Endothelial cell of umbilical vein (primary cell): ENCODE data around the gene ARFIP1. TPM values are rescaled to one million over a fixed set of nuclear protein-coding genes. Genes with fewer than 3 reads are reported as not detected.

ENCODE experiments used
- BruUV-seq: library from RNA; stranded (reverse); fragments of 400-500 nt; replicated peaks from 2 replicates; lab custom pipeline; 2021; lab: Mats Ljungman, UMichigan
- CTCF ChIA-PET: fragments of 300-600, 350-600 bp; sonication (Branson Sonifier 250); formaldehyde crosslinking; loops from one replicate; lab custom pipeline; 2021; ENCODE audit warnings: antibody characterized with exemption, inconsistent platforms; lab: Charles Lee
- POLR2A ChIA-PET: fragments of 300-600, 350-600 bp; sonication (Branson Sonifier 250); formaldehyde crosslinking; loops from one replicate; lab custom pipeline; 2021; ENCODE audit warnings: antibody characterized with exemption, inconsistent platforms; lab: Charles Lee
- DNase-seq: peaks from one replicate; pipeline ENCODE4 v3.0.0-alpha.2; 2011; ENCODE audit warnings: low read depth, low spot score
- FAIRE-seq: peaks from 2 replicates; lab custom pipeline; 2011; peaks lifted over from hg19 to GRCh38; lab: Jason Lieb, UNC
- H2AFZ ChIP-seq: 2 replicates; pipeline ENCODE4 v1.6.0; 2012; ENCODE audit warnings: low read depth, low read length, control low read depth, inconsistent platforms
- H3K27ac ChIP-seq: 2 replicates; pipeline ENCODE4 v1.5.1; 2011; ENCODE audit warnings: low read depth, mild to moderate bottlenecking, control low read depth, low read length, moderate library complexity; ENCODE audit not compliant: insufficient read depth
- H3K27me3 ChIP-seq, 2 experiments: 2 replicates each; pipeline versions ENCODE4 v1.6.0 to v1.6.1; 2011; ENCODE audit warnings: low read length in 2 of 2, mixed read lengths in 1 of 2; ENCODE audit not compliant: control insufficient read depth in 2 of 2, insufficient read depth in 2 of 2
- H3K36me3 ChIP-seq, 2 experiments: 2 replicates in 1 of 2; 3 replicates in 1 of 2; pipeline ENCODE4 v1.5.1; 2011; ENCODE audit warnings: low read length in 2 of 2, mild to moderate bottlenecking in 1 of 2, moderate library complexity in 1 of 2; ENCODE audit not compliant: control insufficient read depth in 2 of 2, insufficient read depth in 2 of 2; ENCODE audit errors: extremely low read depth in 1 of 2
- H3K4me1 ChIP-seq: 3 replicates; pipeline ENCODE4 v1.5.1; 2011; ENCODE audit warnings: mild to moderate bottlenecking, low read length; ENCODE audit not compliant: control insufficient read depth, insufficient read depth; ENCODE audit errors: extremely low read depth
- H3K4me2 ChIP-seq: 2 replicates; pipeline ENCODE4 v1.6.1; 2011; ENCODE audit warnings: low read length, control low read depth, mixed read lengths; ENCODE audit not compliant: insufficient read depth
- H3K4me3 ChIP-seq, 3 experiments: fragments of 200-600 bp in 1 of 3; sonication (generic), shearing (Covaris generic) in 1 of 3; replicated peaks in 1 of 3; 2 replicates each; pipeline ENCODE4 v1.5.1; 2011 to 2016; ENCODE audit warnings: control low read depth in 3 of 3, low read length in 3 of 3, mild to moderate bottlenecking in 2 of 3, inconsistent platforms in 1 of 3, low read depth in 1 of 3, moderate library complexity in 1 of 3; ENCODE audit not compliant: insufficient read depth in 1 of 3
- H3K79me2 ChIP-seq: 2 replicates; pipeline ENCODE4 v1.6.0; 2012; ENCODE audit warnings: low read length, inconsistent platforms; ENCODE audit not compliant: control insufficient read depth, insufficient read depth
- H3K9ac ChIP-seq: replicated peaks from 2 replicates; pipeline ENCODE3; 2011; ENCODE audit warnings: low read length, control low read depth; ENCODE audit not compliant: insufficient read depth; ENCODE audit errors: extremely low read depth
- H3K9me1 ChIP-seq: replicated peaks from 3 replicates; pipeline ENCODE4 v1.6.0; 2011; ENCODE audit warnings: mild to moderate bottlenecking, low read length; ENCODE audit not compliant: control insufficient read depth, insufficient read depth; ENCODE audit errors: extremely low read depth
- H3K9me3 ChIP-seq: replicated peaks from 2 replicates; pipeline ENCODE4 v1.5.1; 2012; ENCODE audit warnings: low read length, inconsistent platforms; ENCODE audit not compliant: control insufficient read depth, insufficient read depth
- H4K20me1 ChIP-seq: replicated peaks from 2 replicates; pipeline ENCODE3; 2011; ENCODE audit warnings: mild to moderate bottlenecking, low read length; ENCODE audit not compliant: control insufficient read depth, insufficient read depth; ENCODE audit errors: extremely low read depth
- CTCF ChIP-seq, 2 donors: IDR thresholded peaks; 1 replicate in 1 of 2; 2 replicates in 1 of 2; pipeline ENCODE4 v1.5.1; 2011; ENCODE audit warnings: low read length in 2 of 2, mild to moderate bottlenecking in 2 of 2, moderate library complexity in 2 of 2, control low read depth in 1 of 2, inconsistent platforms in 1 of 2, low read depth in 1 of 2; ENCODE audit not compliant: insufficient read depth in 1 of 2; ENCODE audit errors: extremely low read depth in 1 of 2
- EZH2 ChIP-seq: IDR thresholded peaks from 2 replicates; pipeline ENCODE4 v1.6.1; 2012; ENCODE audit warnings: borderline replicate concordance, low read depth, mild to moderate bottlenecking, moderate library complexity, low read length, inconsistent platforms; ENCODE audit not compliant: severe bottlenecking
- FOS ChIP-seq: IDR thresholded peaks from 2 replicates; pipeline ENCODE4 v1.6.1; 2011; ENCODE audit warnings: mild to moderate bottlenecking, low read length, moderate library complexity, borderline replicate concordance; ENCODE audit not compliant: insufficient read depth
- GATA2 ChIP-seq: IDR thresholded peaks from 2 replicates; pipeline ENCODE4 v1.7.0; 2011; ENCODE audit warnings: low read depth, mild to moderate bottlenecking, moderate library complexity, mixed read lengths, low read length; ENCODE audit not compliant: insufficient read length, insufficient read depth
- JUN ChIP-seq: IDR thresholded peaks from 2 replicates; pipeline ENCODE4 v1.6.1; 2011; ENCODE audit warnings: borderline replicate concordance, low read depth; ENCODE audit not compliant: insufficient read length, insufficient read depth
- MAX ChIP-seq: IDR thresholded peaks from 2 replicates; pipeline ENCODE4 v1.6.1; 2011; ENCODE audit not compliant: insufficient read depth, insufficient read length
- MYC ChIP-seq: IDR thresholded peaks from one replicate; pipeline ENCODE4 v1.6.1; 2011; ENCODE audit warnings: mild to moderate bottlenecking, low read depth, low read length
- POLR2A ChIP-seq: IDR thresholded peaks from 2 replicates; pipeline ENCODE4 v1.6.1; 2012; ENCODE audit warnings: low read depth, mild to moderate bottlenecking, control low read depth, low read length
- POLR2AphosphoS5 ChIP-seq: IDR thresholded peaks from 2 replicates; pipeline ENCODE4 v1.6.1; 2012; ENCODE audit warnings: low read depth, mild to moderate bottlenecking, control low read depth, low read length, moderate library complexity; ENCODE audit not compliant: insufficient read depth
- dilution Hi-C: fragments of 300-500 bp; cut with MboI; formaldehyde crosslinking; loops from one replicate; pipeline ENCODE4 v1.15.0; 2019; ENCODE audit warnings: low sequenced_read_pairs; ENCODE audit not compliant: extremely low pct_ligation_motif_present
- intact Hi-C: fragments of 100-400 bp; cut with micrococcal nuclease; formaldehyde crosslinking; loops from one replicate; pipeline ENCODE4 v1.10.0; 2022
- polyA plus RNA-seq, 4 experiments: library from polyadenylated mRNA; depleted of rRNA in 3 of 4; stranded (reverse) in 3 of 4; unstranded in 1 of 4; fragments of >200 nt; gene quantifications; 2 replicates each; pipeline versions ENCODE4 v1.2.1 to v1.2.3, GENCODE V29; 2011 to 2012; ENCODE audit warnings: missing spikeins in 1 of 4
- total RNA-seq: library from RNA; stranded (reverse); gene quantifications from 2 replicates; pipeline ENCODE4 v1.2.3, GENCODE V29; 2021

ARFIP1 gene
- total and polyA plus RNA-seq, 2 donors (not counting 3 experiments of a cell fraction or from before 2014, with no cell fraction given) = 10.0 to 24.2 TPM

GRCh38 chr4:152795891-152796290, 16.1 kb downstream of the ARFIP1 start:
- H3K27ac ChIP-seq = no peak overlapping the region
- no peaks in the 10 kb centered on the region for H3K4me1 ChIP-seq
- H2AFZ ChIP-seq = no peak overlapping the region
- no peaks in the 10 kb centered on the region for H3K9me3 ChIP-seq
- dilution Hi-C loops (no loop called here), intact Hi-C loops (no loop called here)
- no peaks in the 10 kb centered on the region for H3K36me3 ChIP-seq
- POLR2A ChIA-PET = no interaction called here
- no peak for FAIRE-seq
- no TSS peak for BruUV-seq
- TF ChIP-seq MYC = no peak
- TF ChIP-seq POLR2A = no peak
- TF ChIP-seq GATA2 = no peak
- no peak for TF ChIP-seq CTCF (IDR thresholded peaks at IDR 0.05; ENCODE audit: extremely low read depth in 1 of 2, insufficient read depth in 1 of 2, low read depth in 1 of 2, low read length in 2 of 2)
- TF ChIP-seq JUN = no peak
- TF ChIP-seq EZH2 = no peak
- TF ChIP-seq FOS = no peak
- no peak for TF ChIP-seq MAX
- no peak for TF ChIP-seq POLR2AphosphoS5
- no peaks in the 10 kb centered on the region for H3K9me1 ChIP-seq
- no peak for DNase-seq
- H3K4me3 ChIP-seq = no peak overlapping the region
- no peak overlapping the region for H3K4me2 ChIP-seq
- peaks cover 3% of the 10 kb centered on the region for H4K20me1 ChIP-seq
- CTCF ChIA-PET = no interaction called here
- peaks cover 30% of the 10 kb centered on the region for H3K79me2 ChIP-seq
- no peaks in the 10 kb centered on the region for H3K27me3 ChIP-seq
- no peak overlapping the region for H3K9ac ChIP-seq
